Measurements from ENCODE around the gene SLC16A1. TPM values are rescaled to one million over a fixed set of nuclear protein-coding genes. Genes with fewer than 3 reads are reported as not detected.

SLC16A1 gene
- polyA plus RNA-seq, 1 of the 3 experiments (the other 2 are of a cell fraction): 34.2 TPM

- no peak for TF ChIP-seq MAX (IDR thresholded peaks at IDR 0.05; ENCODE audit: low read depth)
Observed at GRCh38 chr1:112862753-112863426, 93.1 kb downstream of the SLC16A1 start (continued).

Small RNA genes within 50 kb of the gene (small RNA-seq; reads per million reads assigned to genes)
- gene AL390729.2: 0 reads per million in 7 experiments

Other genes starting within 250 kb of the SLC16A1 start
- gene RHOC, start 249.1 kb downstream of the SLC16A1 start, polyA plus RNA-seq (2012; rRNA removed): 961 and 1,028 TPM in 2 replicates
- gene PPM1J, start 240.9 kb downstream of the SLC16A1 start, polyA plus RNA-seq (2012; rRNA removed): 5.3 and 6.7 TPM in 2 replicates
- 3.8 and 4.9 TPM in 2 replicates for gene LRIG2, start 117.0 kb upstream of the SLC16A1 start, polyA plus RNA-seq (2012; rRNA removed)